SK-N-SH (cell line): ENCODE measurements around the gene NFIA. TPM values are rescaled to one million over a fixed set of nuclear protein-coding genes. Genes with fewer than 3 reads are reported as not detected.

Experiments
- CTCF ChIA-PET: fragments of 300-600, 350-600 bp; formaldehyde crosslinking; extraction: SDS; loops from one replicate; lab custom pipeline; 2021; lab: Yijun Ruan, JAX
- POLR2A ChIA-PET: fragments of 350-600 bp; sonication (Branson Sonifier 250); formaldehyde crosslinking; extraction: SDS; loops from one replicate; lab custom pipeline; 2020; ENCODE audit warnings: antibody characterized with exemption, inconsistent platforms; lab: Yijun Ruan, JAX
- DNase-seq: peaks from one replicate; pipeline ENCODE4 v3.0.0; 2012
- H2AFZ ChIP-seq: fragments of 200-600 bp; sonication (generic); 2 replicates; pipeline ENCODE4 v1.8.1; 2016; ENCODE audit warnings: antibody characterized with exemption, mild to moderate bottlenecking, low read depth
- H3F3A ChIP-seq: fragments of 200-600 bp; sonication (generic); replicated peaks from 2 replicates; pipeline ENCODE3; 2016; ENCODE audit warnings: antibody characterized with exemption, mild to moderate bottlenecking; ENCODE audit not compliant: insufficient read depth
- H3K27ac ChIP-seq, 2 experiments: fragments of 200-500 bp in 1 of 2; fragments of 200-600 bp in 1 of 2; sonication (Bioruptor generic) in 1 of 2; sonication (generic), shearing (Covaris generic) in 1 of 2; 2 replicates each; pipeline versions ENCODE4 v1.5.1 to v1.6.1; 2014 to 2016; ENCODE audit warnings: low read depth in 2 of 2, inconsistent platforms in 1 of 2, low read length in 1 of 2, mild to moderate bottlenecking in 1 of 2, mixed read lengths in 1 of 2
- H3K27me3 ChIP-seq: fragments of 200-600 bp; sonication (generic), shearing (Covaris generic); 2 replicates; pipeline ENCODE4 v1.6.1; 2016; ENCODE audit warnings: mixed run types; ENCODE audit not compliant: insufficient read depth
- H3K36me3 ChIP-seq, 2 experiments: fragments of 200-500 bp in 1 of 2; fragments of 200-600 bp in 1 of 2; sonication (Bioruptor generic) in 1 of 2; sonication (generic) in 1 of 2; replicated peaks in 1 of 2; 2 replicates each; pipeline versions ENCODE3 to v1.5.1; 2014 to 2016; ENCODE audit warnings: low read length in 1 of 2, mild to moderate bottlenecking in 1 of 2; ENCODE audit not compliant: insufficient read depth in 2 of 2, control insufficient read depth in 1 of 2
- H3K4me1 ChIP-seq, 2 experiments: fragments of 200-500 bp in 1 of 2; fragments of 200-600 bp in 1 of 2; sonication (Bioruptor generic) in 1 of 2; sonication (generic), shearing (Covaris generic) in 1 of 2; 2 replicates each; pipeline versions ENCODE4 v1.5.1 to v1.6.1; 2014 to 2016; ENCODE audit warnings: low read depth in 1 of 2, low read length in 1 of 2, mixed run types in 1 of 2; ENCODE audit not compliant: insufficient read depth in 2 of 2, control insufficient read depth in 1 of 2
- H3K4me2 ChIP-seq: fragments of 200-600 bp; sonication (generic), shearing (Covaris generic); 2 replicates; pipeline ENCODE4 v1.6.1; 2017; ENCODE audit warnings: mixed run types
- H3K4me3 ChIP-seq, 2 experiments: fragments of 200-500 bp in 1 of 2; fragments of 200-600 bp in 1 of 2; sonication (Bioruptor generic) in 1 of 2; sonication (generic), shearing (Covaris generic) in 1 of 2; 2 replicates each; pipeline versions ENCODE4 v1.5.1 to v1.8.1; 2014 to 2016; ENCODE audit warnings: low read depth in 2 of 2, inconsistent platforms in 1 of 2, low read length in 1 of 2, mild to moderate bottlenecking in 1 of 2, mixed read lengths in 1 of 2, moderate library complexity in 1 of 2
- H3K79me2 ChIP-seq: fragments of 200-600 bp; sonication (generic); 2 replicates; pipeline ENCODE4 v1.8.1; 2017; ENCODE audit warnings: mild to moderate bottlenecking; ENCODE audit not compliant: insufficient read depth
- H3K9ac ChIP-seq: fragments of 200-600 bp; sonication (generic); 2 replicates; pipeline ENCODE4 v1.6.1; 2017; ENCODE audit warnings: mixed run types
- H3K9me2 ChIP-seq: fragments of 200-600 bp; sonication (generic); 2 replicates; pipeline ENCODE4 v1.6.1; 2017; ENCODE audit warnings: mixed run types
- H3K9me3 ChIP-seq: fragments of 200-600 bp; sonication (generic); 2 replicates; pipeline ENCODE4 v1.6.1; 2017; ENCODE audit warnings: mixed run types, mild to moderate bottlenecking, moderate library complexity
- H4K20me1 ChIP-seq: fragments of 200-600 bp; sonication (generic); 2 replicates; pipeline ENCODE4 v1.6.1; 2017; ENCODE audit warnings: mild to moderate bottlenecking, mixed run types; ENCODE audit not compliant: insufficient read depth
- CHD2 ChIP-seq: fragments of 150-350 bp; IDR thresholded peaks from 2 replicates; pipeline ENCODE4 v1.6.1; 2018; ENCODE audit warnings: low read length; ENCODE audit not compliant: partially characterized antibody
- FOSL2 ChIP-seq: IDR thresholded peaks from 2 replicates; pipeline ENCODE4 v1.4.0; 2012; ENCODE audit warnings: low read depth, mild to moderate bottlenecking, moderate library complexity, borderline replicate concordance
- FOXM1 ChIP-seq: IDR thresholded peaks from 2 replicates; pipeline ENCODE4 v1.4.0; 2012; ENCODE audit warnings: low read depth, mild to moderate bottlenecking
- GABPA ChIP-seq: IDR thresholded peaks from 2 replicates; pipeline ENCODE4 v1.4.0; 2012; ENCODE audit warnings: low read depth, mild to moderate bottlenecking
- JUND ChIP-seq: IDR thresholded peaks from 2 replicates; pipeline ENCODE4 v1.4.0; 2012
- MEF2A ChIP-seq: IDR thresholded peaks from 2 replicates; pipeline ENCODE4 v1.4.0; 2012; ENCODE audit warnings: low read depth, borderline replicate concordance
- MXI1 ChIP-seq: IDR thresholded peaks from 2 replicates; pipeline ENCODE4 v1.6.1; 2012; ENCODE audit warnings: mild to moderate bottlenecking, low read depth, low read length, improper control_type of control experiment
- RCOR1 ChIP-seq: fragments of 150-350 bp; IDR thresholded peaks from 2 replicates; pipeline ENCODE4 v1.6.1; 2017; ENCODE audit warnings: antibody characterized with exemption, low read length
- RXRA ChIP-seq: IDR thresholded peaks from 2 replicates; pipeline ENCODE4 v1.4.0; 2012; ENCODE audit warnings: low read depth, mild to moderate bottlenecking, borderline replicate concordance
- SIN3A ChIP-seq: IDR thresholded peaks from 2 replicates; pipeline ENCODE4 v1.6.1; 2012; ENCODE audit warnings: low read depth, mild to moderate bottlenecking, low read length, moderate library complexity, borderline replicate concordance
- SMC3 ChIP-seq: IDR thresholded peaks from 2 replicates; pipeline ENCODE4 v1.6.1; 2012; ENCODE audit warnings: low read depth, low read length, improper control_type of control experiment
- TCF12 ChIP-seq: IDR thresholded peaks from 2 replicates; pipeline ENCODE4 v1.4.0; 2012
- TEAD4 ChIP-seq: IDR thresholded peaks from 2 replicates; pipeline ENCODE4 v1.4.0; 2012; ENCODE audit warnings: mild to moderate bottlenecking, borderline replicate concordance; ENCODE audit not compliant: insufficient read depth
- WGBS: methylation state at CpG from one replicate; pipeline ENCODE4 v1.1.6; 2017; ENCODE audit warnings: low lambda C conversion rate; 5-methylcytosine and 5-hydroxymethylcytosine counted together
- polyA plus RNA-seq, 3 experiments: library from polyadenylated mRNA; depleted of rRNA; stranded (reverse); fragments of >200 nt; gene quantifications; 2 replicates each; pipeline ENCODE4 v1.2.3, GENCODE V29; 2012
- TF ChIP-seq, protein P1 (sequence below): fragments of 150-350 bp; IDR thresholded peaks from 2 replicates; pipeline ENCODE4 v1.6.1; 2017; ENCODE audit warnings: antibody characterized with exemption, low read length, low read depth, borderline replicate concordance
- TF ChIP-seq, protein P2 (sequence below): IDR thresholded peaks from 2 replicates; pipeline ENCODE4; 2012

Gene NFIA
- polyA plus RNA-seq, 1 of the 3 experiments (the other 2 are of a cell fraction) = 3.3 TPM

DNA sequence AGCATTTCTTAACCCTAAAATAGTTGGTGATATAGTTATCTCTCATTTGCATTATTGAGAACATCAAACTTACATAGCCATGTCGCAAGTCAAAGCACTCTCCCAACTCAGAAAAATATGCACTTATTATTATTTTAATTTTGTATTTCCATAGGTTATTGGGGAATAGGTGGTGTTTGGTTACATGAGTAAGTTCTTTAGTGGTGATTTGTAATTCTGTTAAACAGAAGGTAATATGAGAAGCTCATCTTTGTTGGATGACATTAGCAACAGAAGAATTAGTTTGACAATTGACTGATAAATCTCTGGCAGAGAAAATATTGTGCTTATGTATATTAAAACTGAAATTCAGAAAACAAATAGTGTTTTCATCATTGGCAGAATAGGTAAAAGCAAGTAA, 154.8 kb downstream of the NFIA start:
- Histone ChIP-seq H3K4me1 (no peaks in the 10 kb centered on the region; a peak in 3 of 4 replicates), H4K20me1 (no peaks in the 10 kb centered on the region), H3K27me3 (no peaks in the 10 kb centered on the region), H3K79me2 (no peaks in the 10 kb centered on the region), H3K27ac (no peak overlapping the region), H3K4me3 (no peak overlapping the region), H3K36me3 (no peaks in the 10 kb centered on the region), H3K9ac (no peak overlapping the region), H3K4me2 (no peak overlapping the region), H3K9me2 (no peaks in the 10 kb centered on the region), H3F3A (no peaks in the 10 kb centered on the region), H2AFZ (no peak overlapping the region), H3K9me3 (no peaks in the 10 kb centered on the region)
- ChIA-PET CTCF (no interaction called here), POLR2A (no interaction called here)
- TF ChIP-seq FOXM1 (no peak), CHD2 (no peak)
- DNase-seq = no peak
- 100% methylated on average over 1 of the region's 1 CpG for whole genome bisulfite sequencing

DNA sequence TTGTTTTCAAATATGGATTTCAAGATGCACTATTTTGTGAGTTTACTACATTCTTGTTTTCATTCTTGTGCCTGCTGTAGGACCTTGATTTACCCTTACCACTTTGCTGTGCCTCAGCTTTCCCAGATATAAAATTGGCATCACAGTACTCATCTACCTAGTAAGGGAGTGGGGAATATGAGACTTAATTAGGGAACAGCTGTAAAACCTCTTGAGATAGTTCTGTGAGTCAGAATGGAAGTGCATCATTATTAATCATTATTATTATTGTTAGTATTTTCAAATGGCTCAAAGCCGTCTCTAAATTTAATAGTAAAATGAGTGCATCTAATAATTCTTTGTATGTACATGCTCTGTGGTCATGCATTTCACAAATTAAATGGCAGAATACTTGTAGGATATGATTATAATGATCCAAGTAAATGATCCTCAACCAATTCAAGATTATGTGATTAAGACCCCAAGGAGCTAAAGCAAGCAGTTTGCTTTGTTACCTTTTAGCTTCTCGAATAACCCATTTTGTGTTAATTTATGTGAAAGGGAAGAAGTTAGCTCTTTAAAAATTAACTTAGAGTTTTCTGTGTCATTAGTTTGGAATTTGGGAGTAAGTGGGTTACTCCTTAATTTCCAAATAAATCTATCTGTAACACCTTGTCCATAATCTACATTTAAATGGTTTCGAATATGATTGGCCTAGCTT, 155.4 kb downstream of the NFIA start:
- no peak overlapping the region for H2AFZ ChIP-seq
- POLR2A ChIA-PET = no interaction called here
- no peaks in the 10 kb centered on the region for H3K9me2 ChIP-seq
- no peak overlapping the region for H3K9ac ChIP-seq
- WGBS = 94% methylated on average over 3 of the region's 3 CpGs
- no peak overlapping the region for H3K4me3 ChIP-seq
- no peaks in the 10 kb centered on the region for H3K79me2 ChIP-seq
- no peak for DNase-seq
- TF ChIP-seq MEF2A (no peak), JUND (no peak), RCOR1 (no peak), FOSL2 (no peak), FOXM1 (no peak), TEAD4 (no peak), SMC3 (no peak), GABPA (no peak), MXI1 (no peak), TCF12 (no peak)
- TF ChIP-seq, protein P1, sequence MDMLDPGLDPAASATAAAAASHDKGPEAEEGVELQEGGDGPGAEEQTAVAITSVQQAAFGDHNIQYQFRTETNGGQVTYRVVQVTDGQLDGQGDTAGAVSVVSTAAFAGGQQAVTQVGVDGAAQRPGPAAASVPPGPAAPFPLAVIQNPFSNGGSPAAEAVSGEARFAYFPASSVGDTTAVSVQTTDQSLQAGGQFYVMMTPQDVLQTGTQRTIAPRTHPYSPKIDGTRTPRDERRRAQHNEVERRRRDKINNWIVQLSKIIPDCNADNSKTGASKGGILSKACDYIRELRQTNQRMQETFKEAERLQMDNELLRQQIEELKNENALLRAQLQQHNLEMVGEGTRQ = no peak
- TF ChIP-seq, all 33 proteins: peak for 0
- CTCF ChIA-PET = interaction anchor here (0.8 to 1.3 kb wide), 2 partner anchors 10 to 98 kb away, joined by 3 read pairs; no protein-coding TSS in a partner anchor
- no peak overlapping the region for H3K27ac ChIP-seq
- no peaks in the 10 kb centered on the region for H3K27me3 ChIP-seq
- no peaks in the 10 kb centered on the region for H4K20me1 ChIP-seq
- H3K36me3 ChIP-seq = no peaks in the 10 kb centered on the region
- H3K4me2 ChIP-seq = no peak overlapping the region
- H3K9me3 ChIP-seq = no peaks in the 10 kb centered on the region
- no peaks in the 10 kb centered on the region for H3F3A ChIP-seq
- no peaks in the 10 kb centered on the region; a peak in 3 of 4 replicates for H3K4me1 ChIP-seq

DNA sequence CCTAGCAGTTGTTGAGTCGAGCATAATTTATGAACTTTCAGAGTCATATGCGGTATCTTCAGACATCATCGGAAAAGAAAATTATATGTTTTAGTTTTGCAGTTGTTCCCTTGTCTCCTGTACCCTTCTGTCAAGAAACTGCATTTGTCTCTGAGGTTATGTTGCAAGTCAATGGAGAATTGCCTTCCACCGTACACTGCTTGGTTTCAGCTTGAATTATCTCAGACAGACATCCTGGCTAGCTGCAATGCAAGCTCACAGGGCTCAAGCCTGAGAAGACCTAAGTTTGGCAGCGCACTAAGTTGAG, 156.0 kb downstream of the NFIA start:
- no peak overlapping the region for H3K4me2 ChIP-seq
- DNase-seq = no peak
- H3K9ac ChIP-seq = no peak overlapping the region
- no peaks in the 10 kb centered on the region for H3K9me2 ChIP-seq
- WGBS = 95% methylated on average over 5 of the region's 5 CpGs
- no peaks in the 10 kb centered on the region for H4K20me1 ChIP-seq
- no peaks in the 10 kb centered on the region for H3F3A ChIP-seq
- CTCF ChIA-PET = interaction anchor here (0.8 to 1.3 kb wide), 2 partner anchors 11 to 97 kb away, joined by 3 read pairs; no protein-coding TSS in a partner anchor
- no peaks in the 10 kb centered on the region; a peak in 3 of 4 replicates for H3K4me1 ChIP-seq
- no peaks in the 10 kb centered on the region for H3K9me3 ChIP-seq
- TF ChIP-seq RXRA (no peak), SIN3A (no peak)
- TF ChIP-seq, protein P2, sequence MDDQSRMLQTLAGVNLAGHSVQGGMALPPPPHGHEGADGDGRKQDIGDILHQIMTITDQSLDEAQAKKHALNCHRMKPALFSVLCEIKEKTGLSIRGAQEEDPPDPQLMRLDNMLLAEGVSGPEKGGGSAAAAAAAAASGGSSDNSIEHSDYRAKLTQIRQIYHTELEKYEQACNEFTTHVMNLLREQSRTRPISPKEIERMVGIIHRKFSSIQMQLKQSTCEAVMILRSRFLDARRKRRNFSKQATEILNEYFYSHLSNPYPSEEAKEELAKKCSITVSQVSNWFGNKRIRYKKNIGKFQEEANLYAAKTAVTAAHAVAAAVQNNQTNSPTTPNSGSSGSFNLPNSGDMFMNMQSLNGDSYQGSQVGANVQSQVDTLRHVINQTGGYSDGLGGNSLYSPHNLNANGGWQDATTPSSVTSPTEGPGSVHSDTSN = no peak
- no peak overlapping the region for H3K27ac ChIP-seq
- no peaks in the 10 kb centered on the region for H3K79me2 ChIP-seq
- H3K4me3 ChIP-seq = no peak overlapping the region
- no peaks in the 10 kb centered on the region for H3K36me3 ChIP-seq
- no peaks in the 10 kb centered on the region for H3K27me3 ChIP-seq
- POLR2A ChIA-PET = no interaction called here
- H2AFZ ChIP-seq = no peak overlapping the region
